Measurements from ENCODE around the gene TP53BP1.

DNA sequence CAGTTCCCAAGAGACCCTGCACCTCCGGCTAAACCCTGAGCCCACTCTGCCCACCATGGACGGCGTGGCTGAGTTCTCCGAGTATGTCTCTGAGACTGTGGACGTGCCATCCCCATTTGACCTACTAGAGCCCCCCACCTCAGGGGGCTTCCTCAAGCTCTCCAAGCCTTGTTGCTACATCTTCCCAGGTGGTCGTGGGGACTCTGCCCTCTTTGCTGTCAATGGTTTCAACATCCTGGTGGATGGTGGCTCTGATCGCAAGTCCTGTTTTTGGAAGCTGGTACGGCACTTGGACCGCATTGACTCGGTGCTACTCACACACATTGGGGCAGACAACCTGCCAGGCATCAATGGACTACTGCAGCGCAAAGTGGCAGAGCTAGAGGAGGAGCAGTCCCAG is 28.5 kb upstream of the TP53BP1 start:
- TF ChIP-seq POLR2A (IDR thresholded peaks at IDR 0.05; ENCODE audit: low read length) (no peak), GATA1 (IDR thresholded peaks at IDR 0.05; ENCODE audit: low read depth, low read length) (no peak)

Data from erythroblast (primary cell).